ENCODE data around the gene GMEB2.
A peak's percentile ranks its signal among the peaks of the same experiment; 100 is the strongest.

Gene GMEB2

DNA sequence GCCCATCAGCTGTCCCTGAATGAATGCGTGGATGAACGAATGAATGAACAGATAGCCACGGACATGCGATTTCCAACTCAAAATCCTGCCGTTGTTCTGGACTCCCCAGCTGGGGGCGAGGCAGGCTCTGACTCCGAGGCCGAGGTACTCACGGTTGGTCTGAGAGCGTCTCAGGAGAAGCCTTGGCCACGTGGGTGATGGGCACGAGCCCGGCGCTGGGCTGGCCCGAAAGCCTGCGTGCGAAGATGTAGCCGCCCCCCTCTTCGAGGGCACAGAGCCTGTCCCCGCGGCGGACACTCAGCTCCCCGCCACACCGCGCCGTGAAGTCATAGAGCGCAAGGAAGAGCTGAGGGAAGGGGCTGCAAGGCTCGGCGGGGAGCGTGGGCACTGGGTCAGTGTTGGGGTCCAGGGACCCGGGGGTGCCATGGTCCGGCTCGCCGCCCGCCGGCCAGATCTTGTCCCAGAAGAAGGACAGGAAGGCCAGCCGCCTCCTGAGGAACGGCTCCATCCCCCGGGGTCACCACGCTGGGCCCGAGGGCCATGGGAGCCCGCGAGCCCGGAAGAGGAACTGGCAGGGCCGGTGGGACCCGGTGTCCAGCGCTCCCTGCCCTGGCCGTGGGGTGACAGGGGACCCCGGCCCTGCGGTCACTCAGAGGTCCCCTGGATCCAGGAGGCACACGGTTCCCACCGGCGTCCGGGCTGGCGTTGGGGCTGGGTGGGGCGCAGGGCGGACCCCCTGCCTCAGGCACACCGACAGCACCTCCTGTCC lies 79.8 kb downstream of the GMEB2 start:
- no peak overlapping the region for H3K4me3 ChIP-seq (ENCODE audit: low read length)
- TF ChIP-seq, protein P1, sequence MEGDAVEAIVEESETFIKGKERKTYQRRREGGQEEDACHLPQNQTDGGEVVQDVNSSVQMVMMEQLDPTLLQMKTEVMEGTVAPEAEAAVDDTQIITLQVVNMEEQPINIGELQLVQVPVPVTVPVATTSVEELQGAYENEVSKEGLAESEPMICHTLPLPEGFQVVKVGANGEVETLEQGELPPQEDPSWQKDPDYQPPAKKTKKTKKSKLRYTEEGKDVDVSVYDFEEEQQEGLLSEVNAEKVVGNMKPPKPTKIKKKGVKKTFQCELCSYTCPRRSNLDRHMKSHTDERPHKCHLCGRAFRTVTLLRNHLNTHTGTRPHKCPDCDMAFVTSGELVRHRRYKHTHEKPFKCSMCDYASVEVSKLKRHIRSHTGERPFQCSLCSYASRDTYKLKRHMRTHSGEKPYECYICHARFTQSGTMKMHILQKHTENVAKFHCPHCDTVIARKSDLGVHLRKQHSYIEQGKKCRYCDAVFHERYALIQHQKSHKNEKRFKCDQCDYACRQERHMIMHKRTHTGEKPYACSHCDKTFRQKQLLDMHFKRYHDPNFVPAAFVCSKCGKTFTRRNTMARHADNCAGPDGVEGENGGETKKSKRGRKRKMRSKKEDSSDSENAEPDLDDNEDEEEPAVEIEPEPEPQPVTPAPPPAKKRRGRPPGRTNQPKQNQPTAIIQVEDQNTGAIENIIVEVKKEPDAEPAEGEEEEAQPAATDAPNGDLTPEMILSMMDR (IDR thresholded peaks at IDR 0.05; ENCODE audit: insufficient read depth, low read depth, low read length, missing control alignments) = no peak
- DNase-seq (ENCODE audit: low read depth) = no peak

DNA sequence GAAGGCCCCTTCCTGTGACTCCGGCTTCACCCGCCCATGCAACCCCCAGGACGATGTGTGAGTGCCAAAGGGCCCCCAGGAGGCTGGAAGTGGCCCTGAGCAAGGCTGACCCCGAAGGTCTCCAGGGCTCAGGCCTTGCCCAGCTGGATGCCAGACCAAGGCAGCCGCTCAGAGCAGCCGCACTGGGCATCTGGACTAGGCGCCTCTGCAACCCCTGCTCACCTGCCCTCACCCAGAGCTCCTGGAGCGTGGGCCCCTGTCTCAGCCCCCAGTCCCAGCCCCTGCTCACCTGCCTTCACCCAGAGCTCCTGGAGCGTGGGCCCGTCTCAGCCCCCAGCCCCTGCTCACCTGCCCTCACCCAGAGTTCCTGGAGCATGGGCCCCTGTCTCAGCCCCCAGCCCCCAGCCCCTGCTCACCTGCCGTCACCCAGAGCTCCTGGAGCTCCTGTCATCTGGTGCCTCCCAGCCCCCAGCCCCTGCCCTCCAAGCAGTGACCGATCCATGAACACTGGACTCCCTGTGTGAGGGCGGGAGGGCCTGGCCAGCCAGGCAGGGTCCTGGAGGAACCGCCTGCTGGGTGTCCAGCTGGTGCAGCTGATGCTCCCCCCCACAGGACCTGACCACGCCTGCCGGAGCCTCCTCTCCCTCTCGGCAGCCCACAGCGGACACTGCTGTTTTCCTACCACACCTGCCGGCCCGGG lies 80.5 kb downstream of the GMEB2 start:
- H3K4me3 ChIP-seq (ENCODE audit: low read length) = no peak overlapping the region
- DNase-seq (ENCODE audit: low read depth) = no peak
- TF ChIP-seq, protein P1 (IDR thresholded peaks at IDR 0.05; ENCODE audit: insufficient read depth, low read depth, low read length, missing control alignments) = no peak

DNA sequence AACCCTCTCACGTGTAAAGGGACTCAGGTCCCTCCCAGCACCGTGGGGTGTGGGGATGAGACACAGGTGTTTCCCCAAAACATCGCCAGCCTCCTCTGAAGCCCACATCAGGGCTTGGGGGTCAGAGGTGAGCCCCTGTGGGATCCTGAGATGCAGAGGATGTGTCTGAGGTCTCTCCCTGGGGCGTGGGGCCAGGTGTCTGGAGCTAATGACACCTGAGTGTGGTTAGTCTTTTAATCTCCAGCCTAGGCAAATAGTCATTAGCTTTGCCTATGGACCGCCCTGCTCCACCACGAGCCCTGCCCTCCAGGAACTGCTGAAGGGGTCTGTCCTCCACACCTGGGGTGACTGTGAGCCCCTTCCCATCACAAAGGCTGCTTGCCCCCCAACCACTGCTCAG lies 81.1 kb downstream of the GMEB2 start:
- TF ChIP-seq, protein P1 (IDR thresholded peaks at IDR 0.05; ENCODE audit: insufficient read depth, low read depth, low read length, missing control alignments) = no peak
- no peak overlapping the region for H3K4me3 ChIP-seq (ENCODE audit: low read length)
- no peak for DNase-seq (ENCODE audit: low read depth)

- peak; percentile 92 for DNase-seq (ENCODE audit: low read depth)
- H3K4me3 ChIP-seq (ENCODE audit: low read length) = no peak overlapping the region
- TF ChIP-seq, protein P1 (IDR thresholded peaks at IDR 0.05; ENCODE audit: insufficient read depth, low read depth, low read length, missing control alignments) = no peak
Observed at GRCh38 chr20:63544958-63545516, 81.9 kb downstream of the GMEB2 start.

- H3K4me3 ChIP-seq (ENCODE audit: low read length) = no peak overlapping the region
- TF ChIP-seq, protein P1 (IDR thresholded peaks at IDR 0.05; ENCODE audit: insufficient read depth, low read depth, low read length, missing control alignments) = no peak
- no peak for DNase-seq (ENCODE audit: low read depth)
Observed at GRCh38 chr20:63544241-63544957, 82.5 kb downstream of the GMEB2 start.

DNA sequence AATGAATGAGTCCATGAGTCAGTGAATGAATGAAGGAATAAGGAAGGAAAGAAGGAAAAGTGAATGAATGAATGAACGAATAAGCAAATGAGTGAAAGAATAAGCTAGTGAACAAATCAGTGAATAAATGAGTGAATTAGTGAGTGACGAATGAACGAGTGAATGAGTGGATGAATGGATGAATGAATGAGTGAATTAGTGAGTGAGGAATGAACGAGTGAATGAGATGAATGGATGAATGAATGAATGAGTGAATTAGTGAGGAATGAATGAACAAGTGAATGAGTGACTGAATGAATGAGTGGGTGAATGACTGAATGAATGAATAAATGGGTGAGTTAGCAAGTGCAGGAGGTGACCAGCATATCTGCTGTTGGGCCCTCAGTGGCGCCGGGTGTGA lies 83.2 kb downstream of the GMEB2 start:
- no peak for DNase-seq (ENCODE audit: low read depth)
- TF ChIP-seq, protein P1 (IDR thresholded peaks at IDR 0.05; ENCODE audit: insufficient read depth, low read depth, low read length, missing control alignments) = no peak
- no peak overlapping the region for H3K4me3 ChIP-seq (ENCODE audit: low read length)
